Transverse colon (tissue), 4 donors: Measurements from ENCODE around the gene TRPM8. TPM values are rescaled to one million over a fixed set of nuclear protein-coding genes. Genes with fewer than 3 reads are reported as not detected.
A peak's percentile ranks its signal among the peaks of the same experiment; 100 is the strongest.

Experiments
- DNase-seq: peaks from one replicate; pipeline ENCODE4 v3.0.0-alpha.2; 2019
- H3K27ac ChIP-seq, 4 donors: fragments of 200-600 bp; sonication (generic); 2 replicates each; pipeline ENCODE4 v1.5.1; 2016 to 2018; ENCODE audit warnings: inconsistent platforms in 4 of 4
- H3K27me3 ChIP-seq: fragments of 200-600 bp; sonication (generic); 2 replicates; pipeline ENCODE4 v1.5.1; 2017; ENCODE audit warnings: inconsistent platforms
- H3K36me3 ChIP-seq, 4 donors: fragments of 200-600 bp; sonication (generic); 2 replicates each; pipeline ENCODE4 v1.5.1; 2017 to 2019; ENCODE audit warnings: inconsistent platforms in 4 of 4
- H3K4me1 ChIP-seq, 4 donors: fragments of 200-600 bp; sonication (generic); 2 replicates each; pipeline ENCODE4 v1.5.1; 2017 to 2020; ENCODE audit warnings: inconsistent platforms in 4 of 4
- H3K4me3 ChIP-seq, 4 donors: fragments of 200-600 bp; sonication (generic); 1 replicate in 1 of 4; 2 replicates in 3 of 4; pipeline versions ENCODE4 v1.5.1 to v1.6.1; 2017 to 2019; ENCODE audit warnings: inconsistent platforms in 4 of 4
- H3K9me3 ChIP-seq, 2 donors: fragments of 200-600 bp; sonication (generic); 2 replicates each; pipeline ENCODE4 v1.5.1; 2017 to 2019; ENCODE audit warnings: inconsistent platforms in 2 of 2
- CTCF ChIP-seq, 5 experiments: fragments of 200-600 bp in 3 of 5; fragments of 450-650 bp in 2 of 5; sonication (generic) in 3 of 5; IDR thresholded peaks; 1 replicate in 2 of 5; 2 replicates in 3 of 5; pipeline ENCODE4 v1.5.1; 2016 to 2017; ENCODE audit warnings: antibody characterized with exemption in 5 of 5, inconsistent platforms in 3 of 5, mild to moderate bottlenecking in 2 of 5, moderate library complexity in 1 of 5
- EP300 ChIP-seq: sonication (generic); formaldehyde crosslinking; IDR thresholded peaks from one replicate; pipeline ENCODE4 v1.6.1; 2017; ENCODE audit warnings: antibody characterized with exemption, low read depth
- POLR2A ChIP-seq: fragments of 450-650 bp; IDR thresholded peaks from one replicate; pipeline ENCODE4 v1.6.1; 2016; ENCODE audit warnings: antibody characterized with exemption, mild to moderate bottlenecking, moderate library complexity
- POLR2AphosphoS5 ChIP-seq, 3 donors: sonication (generic); formaldehyde crosslinking; IDR thresholded peaks; one replicate each; pipeline ENCODE4 v1.6.1; 2016; ENCODE audit warnings: antibody characterized with exemption in 3 of 3
- WGBS, 2 donors: methylation state at CpG; one replicate each; pipeline ENCODE4 v1.1.5; 2018; ENCODE audit warnings: low coverage in 1 of 2; 5-methylcytosine and 5-hydroxymethylcytosine counted together
- in situ Hi-C, 4 donors: fragments of 200-750 bp; cut with MboI; loops; one replicate each; pipeline versions ENCODE4 v1.15.0 to v1.15.1; 2017; ENCODE audit warnings: low sequenced_read_pairs in 3 of 4, low pct_ligation_motif_present in 1 of 4, low pct_unique_long_range_greater_than_20kb in 1 of 4
- intact Hi-C: fragments of 100-400 bp; cut with DNase I; formaldehyde crosslinking; loops from one replicate; pipeline ENCODE4 v1.15.1; 2023; ENCODE audit warnings: low total_unique reads
- total RNA-seq, 4 donors: library from RNA; depleted of rRNA; stranded (reverse); fragments of >200 nt; gene quantifications; one replicate each; pipeline ENCODE4 v1.1.0, GENCODE V29; 2016

The TRPM8 gene
- total RNA-seq, 4 donors from 2014 or later: not detected

DNA sequence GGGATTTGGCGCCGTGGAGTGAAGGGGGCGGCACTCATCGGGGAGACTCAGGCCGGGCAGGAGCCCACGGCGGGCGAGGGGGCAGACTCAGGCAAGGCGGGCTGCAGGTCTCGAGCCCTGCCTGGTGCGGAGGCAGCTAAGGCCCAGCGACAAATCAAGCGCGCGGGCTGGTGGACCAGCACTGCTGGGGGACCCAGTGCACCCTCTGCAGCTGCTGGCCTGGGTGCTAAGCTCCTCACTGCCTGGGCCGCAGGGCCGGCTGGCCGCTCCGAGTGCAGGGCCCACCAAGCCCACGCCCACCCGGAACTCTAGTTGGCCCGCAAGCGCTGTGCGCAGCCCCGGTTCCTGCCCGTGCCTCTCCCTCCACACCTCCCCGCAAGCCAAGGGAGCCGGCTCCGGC lies 107.1 kb downstream of the TRPM8 start:
- TF ChIP-seq CTCF (IDR thresholded peaks at IDR 0.05) (no peak), EP300 (no peak), POLR2A (no peak), POLR2AphosphoS5 (IDR thresholded peaks at IDR 0.05) (no peak)
- in situ Hi-C loops: no loop called here
- WGBS, 2 donors: 90% methylated on average over 29 of the region's 29 CpGs; no CpG with 5 or more reads in 1 of the 2 donors
- Histone ChIP-seq H3K27ac (no peak overlapping the region), H3K27me3 (no peaks in the 10 kb centered on the region), H3K9me3 (no peaks in the 10 kb centered on the region), H3K4me1 (peaks cover 0 to 12% (median 0%) of the 10 kb centered on the region in 4 donors), H3K4me3 (no peak overlapping the region), H3K36me3 (no peaks in the 10 kb centered on the region)
- intact Hi-C loops: no loop called here
- DNase-seq: no peak

DNA sequence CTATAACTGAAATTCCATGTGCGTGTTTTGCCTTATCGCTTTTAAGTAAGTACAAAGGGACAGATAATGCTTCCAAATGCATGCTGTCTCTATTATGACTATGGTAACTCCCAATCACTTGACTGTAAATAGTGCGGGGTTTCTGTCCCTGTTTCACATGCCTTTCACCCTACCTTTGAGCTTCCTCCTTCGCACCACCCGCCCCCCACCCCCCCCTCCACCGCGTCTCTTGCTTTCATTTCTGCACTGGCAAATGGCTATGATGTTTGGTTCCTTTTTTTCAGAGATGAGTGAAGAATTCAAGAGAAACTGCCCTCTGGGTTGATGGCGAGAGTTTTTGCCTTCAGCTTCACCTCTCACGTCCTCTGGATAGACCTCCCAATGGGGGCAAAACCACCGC lies 108.3 kb downstream of the TRPM8 start:
- 0 to 32% methylated on average over 1 to 10 of the region's 10 CpGs for WGBS, 2 donors

GRCh38 chr2:234025891-234026401 lies 108.8 kb downstream of the TRPM8 start:
- intact Hi-C loops (no loop called here), in situ Hi-C loops (no loop called here)
- H3K9me3 ChIP-seq: no peaks in the 10 kb centered on the region
- TF ChIP-seq EP300 (no peak), POLR2AphosphoS5 (IDR thresholded peaks at IDR 0.05) (no peak), POLR2A (no peak), CTCF (IDR thresholded peaks at IDR 0.05) (no peak)
- DNase-seq: no peak
- peaks cover 0 to 12% (median 0%) of the 10 kb centered on the region in 4 donors for H3K4me1 ChIP-seq
- no peaks in the 10 kb centered on the region for H3K27me3 ChIP-seq
- H3K4me3 ChIP-seq: peak overlapping the region in 2 of 4 donors; percentile 5 to 29
- no peak overlapping the region for H3K27ac ChIP-seq
- H3K36me3 ChIP-seq: no peaks in the 10 kb centered on the region
- 60 to 80% methylated on average over 2 to 5 of the region's 5 CpGs for WGBS, 2 donors

More for the DNA sequence above, 108.3 kb downstream of the TRPM8 start:
- no peaks in the 10 kb centered on the region for H3K9me3 ChIP-seq
- H3K36me3 ChIP-seq: no peaks in the 10 kb centered on the region
- no peaks in the 10 kb centered on the region for H3K27me3 ChIP-seq
- no peak for TF ChIP-seq EP300
- TF ChIP-seq CTCF (IDR thresholded peaks at IDR 0.05): no peak
- no peak for TF ChIP-seq POLR2AphosphoS5 (IDR thresholded peaks at IDR 0.05)
- TF ChIP-seq POLR2A: no peak
- peaks cover 0 to 12% (median 0%) of the 10 kb centered on the region in 4 donors for H3K4me1 ChIP-seq
- no peak overlapping the region for H3K27ac ChIP-seq
- in situ Hi-C loops (no loop called here), intact Hi-C loops (no loop called here)
- H3K4me3 ChIP-seq: peak overlapping the region in 2 of 4 donors; percentile 5 to 29
- DNase-seq: no peak

- WGBS, 2 donors: 87 to 91% methylated on average over 7 to 10 of the region's 10 CpGs
- TF ChIP-seq POLR2AphosphoS5 (IDR thresholded peaks at IDR 0.05): no peak
- no peak for TF ChIP-seq CTCF (IDR thresholded peaks at IDR 0.05)
- no peak for TF ChIP-seq POLR2A
- TF ChIP-seq EP300: no peak
- in situ Hi-C loops: no loop called here
Measured at GRCh38 chr2:234026693-234027254, 109.6 kb downstream of the TRPM8 start.

More at GRCh38 chr2:234026693-234027254, 109.6 kb downstream of the TRPM8 start:
- no peaks in the 10 kb centered on the region for H3K27me3 ChIP-seq
- no peak for DNase-seq
- peaks cover 0 to 12% (median 0%) of the 10 kb centered on the region in 4 donors for H3K4me1 ChIP-seq
- H3K9me3 ChIP-seq: no peaks in the 10 kb centered on the region
- H3K36me3 ChIP-seq: no peaks in the 10 kb centered on the region
- H3K4me3 ChIP-seq: no peak overlapping the region
- intact Hi-C loops: no loop called here
- no peak overlapping the region for H3K27ac ChIP-seq
